Smooth muscle cell (in vitro differentiated cells): ENCODE results near the gene PLPP2. TPM values are rescaled to one million over a fixed set of nuclear protein-coding genes. Genes with fewer than 3 reads are reported as not detected.

ENCODE experiments used
- DNase-seq: peaks from one replicate; lab custom pipeline; 2025; ENCODE audit not compliant: unreplicated experiment; lab: John Stamatoyannopoulos, UW
- H2AFZ ChIP-seq: fragments of 200-600 bp; sonication (generic); 2 replicates; pipeline ENCODE4 v1.6.0; 2016; ENCODE audit warnings: antibody characterized with exemption, low read depth, mild to moderate bottlenecking
- H3F3A ChIP-seq: fragments of 200-600 bp; sonication (generic); 2 replicates; pipeline ENCODE4 v1.6.0; 2017; ENCODE audit warnings: antibody characterized with exemption, low read depth
- H3K27ac ChIP-seq: fragments of 200-600 bp; sonication (generic); 2 replicates; pipeline ENCODE4 v1.5.1; 2016; ENCODE audit warnings: low read depth, mild to moderate bottlenecking
- H3K27me3 ChIP-seq: fragments of 200-600 bp; sonication (generic); 2 replicates; pipeline ENCODE4 v1.6.1; 2016; ENCODE audit warnings: low read depth, mild to moderate bottlenecking
- H3K36me3 ChIP-seq: fragments of 200-600 bp; sonication (generic); 2 replicates; pipeline ENCODE4 v1.5.1; 2016; ENCODE audit warnings: low read depth
- H3K4me1 ChIP-seq: fragments of 200-600 bp; sonication (generic); 2 replicates; pipeline ENCODE4 v1.5.1; 2016; ENCODE audit warnings: low read depth
- H3K4me2 ChIP-seq: fragments of 200-600 bp; sonication (generic); 2 replicates; pipeline ENCODE4 v1.6.0; 2016; ENCODE audit warnings: mild to moderate bottlenecking
- H3K4me3 ChIP-seq: fragments of 200-600 bp; sonication (generic); 2 replicates; pipeline ENCODE4 v1.5.1; 2016; ENCODE audit warnings: mild to moderate bottlenecking
- H3K79me2 ChIP-seq: fragments of 200-600 bp; sonication (generic); 2 replicates; pipeline ENCODE4 v1.6.0; 2016; ENCODE audit warnings: low read depth, mild to moderate bottlenecking
- H3K9ac ChIP-seq: fragments of 200-600 bp; sonication (generic); 2 replicates; pipeline ENCODE4 v1.6.0; 2016; ENCODE audit warnings: low read depth
- H3K9me3 ChIP-seq: fragments of 200-600 bp; sonication (generic); replicated peaks from 2 replicates; pipeline ENCODE4 v1.5.1; 2016; ENCODE audit warnings: low read depth
- H4K20me1 ChIP-seq: fragments of 200-600 bp; sonication (generic); 2 replicates; pipeline ENCODE4 v1.6.0; 2016; ENCODE audit warnings: low read depth
- WGBS: methylation state at CpG from one replicate; pipeline ENCODE4 v1.1.7; 2016; ENCODE audit warnings: low lambda C conversion rate; 5-methylcytosine and 5-hydroxymethylcytosine counted together
- polyA plus RNA-seq: library from polyadenylated mRNA; unstranded; fragments of >200 nt; fragmentation: Nextera tagmentation; extraction: Ambion mirVana; gene quantifications from 2 replicates; pipeline ENCODE4 v1.2.1, GENCODE V29; 2016
- total RNA-seq: library from RNA; depleted of rRNA; stranded (reverse); fragments of >200 nt; gene quantifications from 2 replicates; pipeline ENCODE4 v1.2.3, GENCODE V29; 2014
- TF ChIP-seq, protein P1 (sequence below): fragments of 200-600 bp; sonication (generic); IDR thresholded peaks from 2 replicates; pipeline ENCODE4 v1.5.1; 2017; ENCODE audit warnings: borderline replicate concordance, mild to moderate bottlenecking, antibody characterized with exemption; ENCODE audit not compliant: insufficient read depth, poor library complexity, severe bottlenecking

PLPP2 gene
- total and polyA plus RNA-seq, 2 experiments from 2014 or later = 4.8 to 6.2 TPM

DNA sequence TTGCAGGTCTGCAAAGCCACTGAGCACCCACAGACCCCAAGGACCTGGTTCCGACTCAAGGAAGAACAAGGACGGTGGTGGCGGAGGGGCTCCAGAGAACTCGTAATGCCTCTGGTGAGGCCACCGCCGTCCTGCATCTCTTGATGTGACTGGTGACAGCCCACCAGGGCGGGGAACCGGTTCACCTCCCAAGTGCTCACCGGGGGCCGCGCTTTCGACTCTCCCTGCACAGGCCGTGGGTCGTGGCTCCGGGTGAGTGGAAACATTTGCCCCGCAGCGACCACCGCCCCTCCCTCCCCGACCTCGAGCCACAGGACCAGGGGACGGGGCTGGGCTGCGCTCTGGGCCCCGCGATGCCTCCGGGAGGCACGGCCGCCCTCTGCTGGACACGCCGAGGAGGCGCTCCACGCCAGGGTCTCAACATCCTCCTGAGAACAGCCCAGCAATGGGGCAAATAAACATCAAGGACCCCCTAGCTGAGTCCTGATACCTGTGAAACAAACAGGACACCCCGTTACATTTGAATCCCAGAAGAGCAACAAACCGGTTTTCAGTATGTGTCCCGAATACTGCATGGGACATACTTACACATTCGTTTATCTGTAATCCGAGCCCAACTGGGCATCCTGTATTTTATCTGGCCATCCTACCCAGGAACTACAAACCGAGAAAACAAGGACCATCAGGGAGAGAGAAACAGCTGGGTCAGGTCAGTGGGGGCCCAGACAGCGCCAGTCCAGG is 3.9 kb upstream of the PLPP2 start:
- 12% methylated on average over 38 of the region's 38 CpGs for WGBS
- Histone ChIP-seq H3K9me3 (no peaks in the 10 kb centered on the region), H3K4me1 (peaks cover 12% of the 10 kb centered on the region), H3K27me3 (peaks cover 45% of the 10 kb centered on the region), H4K20me1 (no peaks in the 10 kb centered on the region), H3K36me3 (no peaks in the 10 kb centered on the region), H3K4me2 (peak overlapping the region; percentile 74), H3K27ac (no peak overlapping the region), H3K4me3 (peak overlapping the region; percentile 11), H3K79me2 (no peaks in the 10 kb centered on the region), H3F3A (no peaks in the 10 kb centered on the region), H3K9ac (no peak overlapping the region), H2AFZ (no peak overlapping the region)
- TF ChIP-seq, protein P1, sequence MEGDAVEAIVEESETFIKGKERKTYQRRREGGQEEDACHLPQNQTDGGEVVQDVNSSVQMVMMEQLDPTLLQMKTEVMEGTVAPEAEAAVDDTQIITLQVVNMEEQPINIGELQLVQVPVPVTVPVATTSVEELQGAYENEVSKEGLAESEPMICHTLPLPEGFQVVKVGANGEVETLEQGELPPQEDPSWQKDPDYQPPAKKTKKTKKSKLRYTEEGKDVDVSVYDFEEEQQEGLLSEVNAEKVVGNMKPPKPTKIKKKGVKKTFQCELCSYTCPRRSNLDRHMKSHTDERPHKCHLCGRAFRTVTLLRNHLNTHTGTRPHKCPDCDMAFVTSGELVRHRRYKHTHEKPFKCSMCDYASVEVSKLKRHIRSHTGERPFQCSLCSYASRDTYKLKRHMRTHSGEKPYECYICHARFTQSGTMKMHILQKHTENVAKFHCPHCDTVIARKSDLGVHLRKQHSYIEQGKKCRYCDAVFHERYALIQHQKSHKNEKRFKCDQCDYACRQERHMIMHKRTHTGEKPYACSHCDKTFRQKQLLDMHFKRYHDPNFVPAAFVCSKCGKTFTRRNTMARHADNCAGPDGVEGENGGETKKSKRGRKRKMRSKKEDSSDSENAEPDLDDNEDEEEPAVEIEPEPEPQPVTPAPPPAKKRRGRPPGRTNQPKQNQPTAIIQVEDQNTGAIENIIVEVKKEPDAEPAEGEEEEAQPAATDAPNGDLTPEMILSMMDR = peak; percentile 69
- no peak for DNase-seq

DNA sequence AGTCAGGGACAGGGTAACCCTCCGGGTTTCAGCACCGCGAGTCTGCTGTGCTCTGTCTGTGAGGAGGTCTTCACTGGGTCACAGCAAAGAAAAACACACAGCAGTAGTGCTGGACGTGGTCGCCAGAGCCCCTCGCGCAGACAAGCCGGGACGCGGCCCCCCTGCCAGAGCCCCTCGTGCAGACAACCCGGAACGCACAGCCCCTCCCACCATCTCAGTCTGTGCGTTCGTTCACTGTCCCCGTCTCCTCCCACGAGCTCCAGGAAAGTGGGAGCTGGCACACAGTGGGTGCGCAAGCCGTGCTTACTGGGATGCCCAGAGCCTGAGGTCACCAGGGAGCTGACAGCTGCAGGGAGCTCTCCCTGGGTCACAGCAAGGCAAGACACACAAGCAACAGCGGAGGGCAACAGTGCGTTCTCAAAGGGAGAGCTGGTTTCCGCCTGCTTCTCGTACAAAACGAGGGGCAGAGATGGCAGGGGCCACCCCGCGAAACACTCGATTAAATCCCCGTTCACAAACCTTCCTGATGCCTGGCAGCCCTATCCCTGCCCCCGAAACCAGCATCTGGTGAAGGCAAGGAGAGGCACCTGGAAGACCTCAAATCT is 3.2 kb upstream of the PLPP2 start:
- Histone ChIP-seq H3K4me3 (peak overlapping the region; percentile 11), H3K4me1 (peaks cover 13% of the 10 kb centered on the region), H3K9ac (no peak overlapping the region), H3F3A (no peaks in the 10 kb centered on the region), H3K4me2 (peak overlapping the region; percentile 74), H3K27me3 (peaks cover 50% of the 10 kb centered on the region), H3K79me2 (no peaks in the 10 kb centered on the region), H3K36me3 (no peaks in the 10 kb centered on the region), H3K9me3 (no peaks in the 10 kb centered on the region), H3K27ac (no peak overlapping the region), H2AFZ (no peak overlapping the region), H4K20me1 (no peaks in the 10 kb centered on the region)
- DNase-seq = no peak
- TF ChIP-seq, protein P1 = no peak
- WGBS = 31% methylated on average over 29 of the region's 29 CpGs

DNA sequence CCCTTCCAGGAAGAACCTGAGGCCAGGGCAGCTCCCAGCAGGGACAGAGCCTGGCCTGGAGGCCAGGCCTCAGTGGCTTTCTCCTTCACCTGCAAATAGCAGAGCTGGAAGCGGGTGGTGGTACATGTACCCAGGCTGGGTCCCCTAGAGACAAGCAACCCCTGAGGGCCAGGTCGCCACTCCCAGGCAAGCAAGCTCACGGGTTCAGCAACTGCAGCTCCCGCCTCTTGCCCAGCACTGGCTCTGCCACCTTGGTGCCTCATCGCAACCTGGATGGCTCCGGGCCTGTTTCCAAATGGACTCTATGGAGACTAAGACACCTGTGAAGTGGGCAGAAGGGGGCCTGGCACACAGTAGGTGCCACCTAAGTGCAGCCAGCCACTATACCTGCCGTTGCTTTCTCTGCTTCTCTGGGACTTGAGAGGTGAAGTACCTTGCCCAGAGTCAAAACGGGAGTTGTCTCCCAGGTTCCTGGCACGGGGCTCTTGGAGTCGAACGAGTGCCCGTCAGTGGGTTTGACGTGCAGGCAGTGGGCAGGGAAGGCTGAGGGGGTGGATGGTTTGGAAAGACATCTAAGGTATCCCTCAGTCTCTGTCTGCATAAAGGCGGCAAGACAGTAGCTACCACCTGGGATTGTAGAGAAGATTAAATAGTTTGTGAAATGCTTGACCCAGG is 2.4 kb upstream of the PLPP2 start:
- no peaks in the 10 kb centered on the region for H3K9me3 ChIP-seq
- no peak overlapping the region for H3K4me2 ChIP-seq
- H3K4me3 ChIP-seq = no peak overlapping the region
- TF ChIP-seq, protein P1 = no peak
- H3K27me3 ChIP-seq = peaks cover 50% of the 10 kb centered on the region
- no peak overlapping the region for H2AFZ ChIP-seq
- DNase-seq = no peak
- WGBS = 76% methylated on average over 14 of the region's 14 CpGs
- no peaks in the 10 kb centered on the region for H4K20me1 ChIP-seq
- H3K27ac ChIP-seq = no peak overlapping the region
- peaks cover 13% of the 10 kb centered on the region for H3K4me1 ChIP-seq
- H3F3A ChIP-seq = no peaks in the 10 kb centered on the region
- H3K9ac ChIP-seq = no peak overlapping the region
- H3K79me2 ChIP-seq = no peaks in the 10 kb centered on the region
- H3K36me3 ChIP-seq = no peaks in the 10 kb centered on the region
